G401 (cell line): ENCODE data around the gene CALHM1. TPM values are rescaled to one million over a fixed set of nuclear protein-coding genes. Genes with fewer than 3 reads are reported as not detected.
"Not testable (repeated sequence)": the region's sequence is repeated elsewhere in the genome, so short reads cannot be mapped to it uniquely, and the experiment has no call there.

ENCODE experiments used
- DNase-seq: peaks from one replicate; pipeline ENCODE4 v3.0.0-alpha.2; 2015; ENCODE audit warnings: low spot score
- in situ Hi-C: cut with HindIII; loops from 2 replicates; pipeline ENCODE4 v1.10.0; 2016; ENCODE audit warnings: low sequenced_read_pairs, mixed read lengths
- total RNA-seq: library from RNA; depleted of rRNA; stranded (reverse); fragments of >200 nt; shearing (Covaris generic); gene quantifications from 2 replicates; pipeline ENCODE4 v1.2.3, GENCODE V29; 2014; rRNA removed

CALHM1 gene, protein sequence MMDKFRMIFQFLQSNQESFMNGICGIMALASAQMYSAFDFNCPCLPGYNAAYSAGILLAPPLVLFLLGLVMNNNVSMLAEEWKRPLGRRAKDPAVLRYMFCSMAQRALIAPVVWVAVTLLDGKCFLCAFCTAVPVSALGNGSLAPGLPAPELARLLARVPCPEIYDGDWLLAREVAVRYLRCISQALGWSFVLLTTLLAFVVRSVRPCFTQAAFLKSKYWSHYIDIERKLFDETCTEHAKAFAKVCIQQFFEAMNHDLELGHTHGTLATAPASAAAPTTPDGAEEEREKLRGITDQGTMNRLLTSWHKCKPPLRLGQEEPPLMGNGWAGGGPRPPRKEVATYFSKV
- not detected in 2 replicates for total RNA-seq

DNA sequence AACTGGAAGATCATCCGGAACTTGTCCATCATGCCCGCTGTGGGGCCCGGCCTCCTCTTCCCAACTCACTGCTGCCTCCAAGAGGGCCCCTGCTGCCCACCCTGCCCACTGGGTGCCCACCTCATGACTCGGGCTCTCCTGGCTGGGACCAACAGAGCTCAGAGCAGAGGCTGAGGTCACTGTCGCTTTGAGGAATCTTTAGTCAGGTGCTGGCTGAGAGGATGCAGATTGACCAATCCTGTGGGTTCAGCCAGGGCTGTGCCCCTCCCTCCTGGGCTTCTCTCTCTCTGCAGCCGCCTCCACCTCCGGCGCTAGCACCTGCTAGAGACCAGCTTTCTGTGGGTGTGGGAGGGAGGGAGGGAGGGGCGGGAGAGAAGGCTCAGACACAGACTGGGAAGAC, at the start of gene CALHM1:
TSS of gene CALHM1 (minus strand) at position 181 of the 400 bp plus-strand sequence. CDS start at position 32, 149 bp downstream.
- DNase-seq: peak; percentile 84
- in situ Hi-C loops: no loop called here

- DNase-seq: no peak
Observed at GRCh38 chr10:103507235-103508191, 48.8 kb upstream of the CALHM1 start.

GRCh38 chr10:103506061-103506460, 47.4 kb upstream of the CALHM1 start:
- DNase-seq: no peak
- in situ Hi-C loops: no loop called here

More at GRCh38 chr10:103507235-103508191, 48.8 kb upstream of the CALHM1 start:
- in situ Hi-C loops: no loop called here

DNA sequence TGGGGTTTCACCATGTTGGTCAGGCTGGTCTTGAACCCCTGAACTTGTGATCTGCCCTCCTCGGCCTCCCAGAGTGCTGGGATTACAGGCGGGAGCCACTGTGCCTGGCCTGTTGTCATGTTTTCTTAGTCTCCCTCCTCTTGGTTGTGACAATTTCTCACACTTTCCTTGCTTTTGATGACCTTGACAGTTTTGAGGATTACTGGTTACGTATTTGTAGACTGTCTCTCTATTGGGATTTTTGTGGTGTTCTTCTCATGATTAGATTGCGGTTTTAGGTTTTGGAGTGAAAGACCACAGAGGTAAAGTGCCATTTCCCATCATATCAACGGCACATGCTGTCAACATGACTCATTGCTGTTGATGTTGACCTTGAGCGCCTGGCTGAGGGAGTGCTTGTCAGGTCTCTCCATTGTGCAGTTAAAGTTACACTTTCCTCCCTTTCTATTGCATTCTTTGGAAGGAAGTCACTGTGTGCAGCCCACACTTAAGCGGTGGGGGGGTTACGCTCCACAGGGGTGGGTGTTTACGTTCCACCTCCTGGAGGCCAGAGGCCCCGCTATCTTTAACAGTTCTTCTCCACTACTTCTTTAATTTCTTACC, 45.6 kb upstream of the CALHM1 start:
- no peak for DNase-seq
- in situ Hi-C loops: no loop called here

DNA sequence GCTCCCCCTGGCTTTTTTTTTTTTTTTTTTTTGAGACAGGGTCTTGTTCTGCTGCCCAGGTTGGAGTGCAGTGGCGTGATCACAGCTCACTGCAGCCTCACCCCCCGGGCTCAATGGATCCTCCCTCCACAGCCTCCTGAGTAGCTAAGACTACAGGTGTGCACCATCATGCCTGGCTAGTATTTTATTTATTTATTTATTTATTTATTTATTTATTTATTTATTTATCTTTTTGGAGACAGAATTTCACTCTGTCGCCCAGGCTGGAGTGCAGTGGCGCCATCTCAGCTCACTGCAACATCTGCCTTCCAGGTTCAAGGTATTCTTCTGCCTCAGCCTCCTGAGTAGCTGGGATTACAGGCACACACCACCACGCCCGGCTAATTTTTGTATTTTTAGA, 45.1 kb upstream of the CALHM1 start:
- DNase-seq, in situ Hi-C loops: not testable (repeated sequence)

DNA sequence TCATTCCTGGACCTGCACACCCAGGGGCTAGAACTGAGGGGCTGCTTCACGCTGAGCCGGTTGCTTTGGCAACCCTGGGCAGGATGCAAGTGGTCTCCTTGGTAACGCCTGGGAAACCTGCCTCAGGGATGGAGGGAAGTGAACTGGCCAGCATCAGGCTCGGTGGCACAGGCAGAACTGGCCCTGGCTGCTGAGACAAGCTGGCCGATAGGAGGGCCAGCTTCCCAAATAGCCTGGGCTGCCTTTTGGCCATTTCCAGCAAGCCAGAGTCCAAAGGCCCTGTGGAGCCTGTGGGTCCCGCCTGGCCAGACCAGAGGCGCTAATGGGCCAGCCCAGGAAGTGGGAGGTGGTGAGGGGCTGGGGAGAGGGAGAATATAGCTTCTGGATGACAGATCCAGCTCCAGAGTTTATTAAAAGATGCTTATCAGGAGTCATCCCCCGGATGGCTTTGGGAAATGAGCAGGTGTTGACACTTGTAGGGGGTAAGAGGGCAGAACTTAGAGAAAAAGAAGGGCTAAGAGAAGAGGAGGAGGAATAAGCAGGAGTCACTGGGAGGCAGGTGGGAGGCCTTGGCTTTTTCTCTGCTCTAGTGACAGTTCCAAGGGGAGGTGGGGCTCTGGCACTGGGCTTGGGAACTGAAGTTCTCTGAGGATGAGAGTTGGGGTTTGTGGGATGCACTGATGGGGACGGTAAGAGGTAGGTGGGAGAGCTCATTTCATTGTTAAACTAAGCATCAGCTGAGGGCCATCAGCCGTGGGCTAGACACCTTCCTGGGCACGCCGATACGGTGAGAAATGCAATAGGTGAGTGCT, 44.4 kb upstream of the CALHM1 start:
- in situ Hi-C loops: no loop called here
- DNase-seq: peak; percentile 92

- in situ Hi-C loops: no loop called here
- DNase-seq: peak; percentile 24
Observed at GRCh38 chr10:103501186-103501585, 42.5 kb upstream of the CALHM1 start.

DNA sequence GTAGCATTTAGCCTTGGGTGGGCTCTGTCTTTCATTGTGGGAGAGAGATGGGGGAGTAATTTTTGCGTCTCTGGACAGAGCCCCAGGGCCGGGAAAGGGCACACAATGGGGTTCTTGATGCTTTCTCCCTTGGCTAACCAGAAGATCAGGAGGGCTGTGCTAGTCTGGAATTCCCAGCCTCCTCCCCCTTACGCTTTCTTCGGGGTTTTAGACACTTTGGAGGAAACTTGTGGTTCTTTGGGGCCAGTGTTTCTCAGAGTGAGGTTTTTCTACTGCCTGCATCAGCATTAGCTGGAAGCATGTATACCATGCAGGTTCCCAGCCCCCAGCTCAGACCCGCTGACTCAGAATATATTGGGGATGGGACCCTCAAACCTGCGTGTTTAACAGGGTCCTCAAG, 41.8 kb upstream of the CALHM1 start:
- no peak for DNase-seq
- in situ Hi-C loops: no loop called here

DNA sequence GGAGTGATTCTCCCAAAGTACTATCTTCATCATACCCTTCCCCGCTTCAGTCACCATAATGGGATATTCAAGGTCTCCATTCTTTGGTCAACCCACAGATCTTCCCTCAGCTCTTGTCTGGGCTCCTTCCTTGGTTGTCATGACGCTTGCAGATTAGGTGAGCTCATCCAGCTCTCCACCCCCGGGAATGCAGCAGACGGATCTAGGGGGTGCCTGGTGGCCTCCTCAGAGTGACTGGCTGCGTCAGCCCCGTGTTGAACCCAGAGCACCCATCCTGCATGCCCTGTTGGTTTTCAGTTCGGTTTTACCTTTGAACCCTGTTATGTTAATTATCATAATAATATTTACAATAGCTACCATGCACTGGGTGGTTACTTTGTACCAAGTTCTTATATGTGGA, 41.2 kb upstream of the CALHM1 start:
- no peak for DNase-seq
- in situ Hi-C loops: no loop called here

DNA sequence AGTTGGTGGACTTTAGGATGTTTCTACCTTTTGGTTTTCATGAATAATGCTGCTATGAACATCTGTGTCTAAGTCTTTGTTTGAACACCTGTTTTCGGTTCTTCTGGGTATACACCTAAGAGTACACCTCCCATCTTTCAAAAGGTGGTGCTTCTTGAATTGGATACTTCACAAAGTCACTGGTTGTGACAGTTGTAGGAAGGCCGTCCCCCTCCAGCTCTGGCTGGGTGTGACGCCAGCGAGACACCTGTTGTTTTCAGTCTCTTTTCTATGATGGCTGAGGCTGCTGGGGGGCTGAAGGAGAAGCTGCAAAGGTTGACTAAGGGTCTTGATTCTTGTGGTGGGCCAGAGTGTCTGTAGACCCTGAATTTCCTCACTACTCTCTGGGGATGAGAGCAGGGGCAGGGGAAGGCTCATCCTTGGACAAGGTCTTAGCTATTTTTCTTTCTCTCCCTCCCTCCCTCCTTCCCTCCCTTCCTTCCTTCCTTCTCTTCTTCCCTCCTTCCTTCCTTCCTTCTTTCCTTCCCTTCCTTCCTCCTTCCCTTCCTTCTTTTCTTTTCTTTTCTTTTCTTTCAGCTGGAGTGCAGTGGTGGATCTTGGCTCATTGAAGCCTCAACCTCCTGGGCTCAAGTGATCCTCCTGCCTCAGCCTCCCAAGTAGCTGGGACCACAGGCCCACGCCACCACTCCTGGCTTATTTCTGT, 40.4 kb upstream of the CALHM1 start:
- in situ Hi-C loops: no loop called here
- no peak for DNase-seq

DNA sequence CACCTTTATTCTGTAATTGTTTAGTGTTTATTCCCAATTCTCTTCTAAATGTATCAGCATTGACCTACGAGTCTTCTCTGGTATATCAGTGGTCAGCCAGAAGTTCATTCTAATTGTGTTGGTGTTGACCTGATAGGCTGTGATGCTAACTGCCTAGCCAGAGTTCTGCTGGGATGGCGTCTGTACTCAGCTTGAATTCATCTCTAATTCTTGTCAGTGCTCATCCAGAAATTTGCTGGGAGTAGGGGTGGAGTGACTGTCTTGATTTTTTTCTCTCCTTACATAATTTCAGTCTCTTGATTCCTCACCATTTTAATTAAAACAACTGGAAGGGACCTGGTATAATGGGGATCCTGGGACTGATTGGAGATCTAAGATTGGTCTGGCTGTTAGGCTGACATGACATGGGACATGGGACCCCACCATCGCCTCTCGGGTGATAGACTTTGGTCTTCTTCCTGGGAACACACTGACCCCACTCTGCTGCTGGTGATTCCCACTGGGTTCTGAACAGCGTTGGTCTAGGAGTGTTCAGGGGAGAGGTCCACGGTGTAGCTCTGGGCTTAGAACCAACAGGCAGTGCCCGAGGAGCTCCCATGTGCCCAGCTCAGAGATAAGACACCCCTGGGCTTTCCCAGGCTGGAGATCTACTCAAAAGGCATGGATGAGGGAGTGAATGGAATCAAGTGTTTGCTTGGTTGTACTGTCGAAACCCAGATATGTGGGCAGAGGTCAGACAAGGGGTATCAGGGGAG, 38.6 kb upstream of the CALHM1 start:
- DNase-seq: peak; percentile 37
- in situ Hi-C loops: no loop called here

DNA sequence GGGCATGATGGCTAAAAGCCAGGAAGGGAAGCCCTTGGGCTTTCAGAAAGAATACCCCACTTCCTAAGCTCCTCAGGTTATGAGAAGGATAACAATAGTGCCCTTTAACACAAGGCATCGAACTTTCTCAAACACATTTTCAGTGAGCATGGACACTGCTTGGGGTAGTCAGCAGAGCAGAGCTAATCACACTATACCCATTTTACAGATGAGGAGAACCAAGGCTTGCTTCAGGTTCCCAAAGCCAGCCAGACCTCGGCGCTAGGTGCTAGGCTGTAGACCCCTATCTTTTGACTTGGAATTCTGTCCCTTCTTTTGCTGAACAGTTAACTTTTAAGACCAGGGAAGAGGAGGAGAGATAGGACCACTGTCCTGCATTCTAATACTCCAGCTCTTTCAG, 36.6 kb upstream of the CALHM1 start:
- in situ Hi-C loops: no loop called here
- no peak for DNase-seq

DNA sequence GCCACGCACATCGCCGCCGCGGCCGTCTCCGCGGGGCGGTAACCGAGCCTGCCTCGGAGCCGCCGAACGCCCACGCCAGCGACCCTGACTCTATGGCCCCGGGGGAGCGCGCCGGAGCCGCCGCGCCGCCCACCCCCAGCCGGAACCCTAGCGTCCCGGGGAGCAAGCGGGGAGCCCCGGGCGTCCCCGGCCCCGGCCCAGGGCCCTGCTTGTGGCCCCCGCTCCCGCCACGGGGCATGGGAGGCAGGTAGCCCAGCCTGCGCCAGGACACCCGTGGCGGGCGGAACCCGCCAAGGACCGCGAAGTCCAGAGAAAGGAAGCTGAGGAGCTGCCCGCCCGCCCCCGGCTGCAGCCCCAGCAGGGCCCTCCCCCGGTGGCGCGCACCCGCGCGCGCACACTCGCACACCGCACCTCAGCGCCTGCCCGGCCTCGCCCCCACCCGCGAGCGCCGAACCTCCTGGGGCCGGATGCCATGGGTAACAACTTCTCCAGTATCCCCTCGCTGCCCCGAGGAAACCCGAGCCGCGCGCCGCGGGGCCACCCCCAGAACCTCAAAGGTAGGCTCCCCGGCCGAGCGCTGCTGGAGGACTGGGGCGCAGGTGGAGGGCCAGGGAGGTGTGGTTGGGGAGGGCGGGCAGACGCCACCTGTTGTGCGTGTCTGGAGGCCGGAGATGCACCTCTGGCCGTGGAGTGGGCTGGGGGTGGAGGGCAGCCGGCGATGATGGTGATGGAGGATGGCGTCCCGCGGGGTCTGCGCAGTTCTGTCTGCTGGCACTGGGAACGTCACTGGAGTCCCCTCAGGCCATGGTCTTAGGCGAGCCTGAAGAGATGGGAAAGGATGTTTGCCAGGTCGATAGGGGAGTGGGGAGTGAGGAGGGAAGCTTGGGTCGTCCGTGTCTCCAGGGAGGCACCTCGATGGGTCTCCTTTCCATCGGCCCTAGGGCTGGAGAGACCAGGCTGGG, 35.5 kb upstream of the CALHM1 start:
- DNase-seq: peak; percentile 51

DNA sequence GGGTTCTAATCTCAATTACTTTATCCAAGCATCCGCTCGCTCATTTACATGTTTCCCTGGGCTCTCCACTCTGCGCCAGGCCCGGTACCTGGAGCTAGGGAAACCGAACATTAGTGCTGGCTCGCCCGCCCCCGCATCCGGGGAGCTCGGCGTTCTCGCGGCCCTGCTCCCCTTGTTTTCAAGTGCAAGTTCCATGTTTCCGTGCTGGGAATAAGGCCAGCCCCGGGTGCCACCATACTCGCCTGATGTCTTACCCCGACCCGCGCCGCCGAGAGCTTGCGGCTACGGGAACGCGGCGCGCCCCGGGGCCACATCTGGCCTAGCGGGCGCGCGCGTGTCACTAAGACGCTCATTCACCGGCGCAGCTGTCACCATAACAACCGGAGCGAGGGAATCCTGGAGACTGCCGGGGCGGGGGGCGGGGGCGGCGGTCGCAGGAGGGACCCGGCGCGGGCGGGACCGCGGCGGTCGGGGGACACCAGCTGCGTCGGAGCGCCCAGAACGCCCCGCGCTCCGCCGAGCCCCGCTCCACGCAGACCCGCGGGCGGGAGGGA, 34.7 kb upstream of the CALHM1 start, which contains the start of gene NEURL1:
TSS of gene NEURL1 (plus strand) at position 344 of the 554 bp plus-strand sequence. CDS start 683 bp downstream, outside the sequence.
- DNase-seq: peak; percentile 62
- in situ Hi-C loops: loop anchor here (5.0 kb wide), 1 partner anchor 41 kb away; the partner anchor contains the start of gene CALHM2

More for the DNA sequence above, 35.5 kb upstream of the CALHM1 start:
- in situ Hi-C loops: loop anchor here (5.0 kb wide), 1 partner anchor 42 kb away; the partner anchor contains the start of gene CALHM2

DNA sequence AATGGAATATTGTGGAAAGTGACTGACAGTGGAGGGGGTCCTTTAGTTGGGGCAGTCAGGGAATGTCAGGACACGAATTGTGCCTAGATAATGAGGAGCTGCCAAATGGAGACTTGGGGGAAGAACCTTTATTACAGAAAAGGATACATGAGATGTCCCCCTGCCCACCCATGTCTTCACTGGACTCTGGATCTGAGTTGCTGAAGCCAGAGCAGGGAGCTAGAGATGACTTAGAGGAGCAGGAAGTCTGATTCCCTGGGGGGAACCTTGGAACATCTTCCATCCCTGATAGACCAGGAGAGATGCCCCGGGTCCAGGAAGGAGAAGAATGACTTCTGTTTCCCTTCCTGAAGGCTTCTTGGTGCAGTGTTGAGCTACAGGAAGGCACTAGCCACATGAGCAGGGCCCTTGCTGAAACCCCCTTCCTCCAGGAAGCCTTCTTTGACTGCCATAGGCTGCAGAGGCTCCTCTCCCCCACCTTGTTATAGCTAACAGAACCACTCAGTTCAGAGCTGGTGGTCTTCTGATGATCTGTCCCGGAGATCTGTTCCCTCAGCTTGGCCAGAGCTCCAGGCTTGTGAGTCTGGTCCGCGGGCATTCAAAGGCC, 34.1 kb upstream of the CALHM1 start:
- DNase-seq: peak; percentile 20
- in situ Hi-C loops: loop anchor here (5.0 kb wide), 1 partner anchor 40 kb away; the partner anchor contains the start of gene CALHM2
